Endothelial cell of umbilical vein (primary cell): ENCODE results near the gene CLCN5.

Experiments used
- CTCF ChIP-seq, 2 donors: IDR thresholded peaks; 1 replicate in 1 of 2; 2 replicates in 1 of 2; pipeline ENCODE4 v1.5.1; 2011; ENCODE audit warnings: low read length in 2 of 2, mild to moderate bottlenecking in 2 of 2, moderate library complexity in 2 of 2, control low read depth in 1 of 2, inconsistent platforms in 1 of 2, low read depth in 1 of 2; ENCODE audit not compliant: insufficient read depth in 1 of 2; ENCODE audit errors: extremely low read depth in 1 of 2
- EZH2 ChIP-seq: IDR thresholded peaks from 2 replicates; pipeline ENCODE4 v1.6.1; 2012; ENCODE audit warnings: borderline replicate concordance, low read depth, mild to moderate bottlenecking, moderate library complexity, low read length, inconsistent platforms; ENCODE audit not compliant: severe bottlenecking
- FOS ChIP-seq: IDR thresholded peaks from 2 replicates; pipeline ENCODE4 v1.6.1; 2011; ENCODE audit warnings: mild to moderate bottlenecking, low read length, moderate library complexity, borderline replicate concordance; ENCODE audit not compliant: insufficient read depth
- JUN ChIP-seq: IDR thresholded peaks from 2 replicates; pipeline ENCODE4 v1.6.1; 2011; ENCODE audit warnings: borderline replicate concordance, low read depth; ENCODE audit not compliant: insufficient read length, insufficient read depth
- MAX ChIP-seq: IDR thresholded peaks from 2 replicates; pipeline ENCODE4 v1.6.1; 2011; ENCODE audit not compliant: insufficient read depth, insufficient read length
- MYC ChIP-seq: IDR thresholded peaks from one replicate; pipeline ENCODE4 v1.6.1; 2011; ENCODE audit warnings: mild to moderate bottlenecking, low read depth, low read length
- POLR2A ChIP-seq: IDR thresholded peaks from 2 replicates; pipeline ENCODE4 v1.6.1; 2012; ENCODE audit warnings: low read depth, mild to moderate bottlenecking, control low read depth, low read length
- POLR2AphosphoS5 ChIP-seq: IDR thresholded peaks from 2 replicates; pipeline ENCODE4 v1.6.1; 2012; ENCODE audit warnings: low read depth, mild to moderate bottlenecking, control low read depth, low read length, moderate library complexity; ENCODE audit not compliant: insufficient read depth

- TF ChIP-seq POLR2A (no peak), CTCF (IDR thresholded peaks at IDR 0.05; ENCODE audit: extremely low read depth in 1 of 2, insufficient read depth in 1 of 2, low read depth in 1 of 2, low read length in 2 of 2) (no peak), MAX (no peak), FOS (no peak), POLR2AphosphoS5 (no peak), EZH2 (no peak), MYC (no peak), JUN (no peak)
Measured at GRCh38 chrX:50035126-50035525, 112.7 kb downstream of the CLCN5 start.
